ENCODE measurements around the gene TP53I13. TPM values are rescaled to one million over a fixed set of nuclear protein-coding genes. Genes with fewer than 3 reads are reported as not detected.

TP53I13 gene
- total RNA-seq, 4 donors from 2014 or later = 41.5 to 57.3 (median 52.1) TPM

DNA sequence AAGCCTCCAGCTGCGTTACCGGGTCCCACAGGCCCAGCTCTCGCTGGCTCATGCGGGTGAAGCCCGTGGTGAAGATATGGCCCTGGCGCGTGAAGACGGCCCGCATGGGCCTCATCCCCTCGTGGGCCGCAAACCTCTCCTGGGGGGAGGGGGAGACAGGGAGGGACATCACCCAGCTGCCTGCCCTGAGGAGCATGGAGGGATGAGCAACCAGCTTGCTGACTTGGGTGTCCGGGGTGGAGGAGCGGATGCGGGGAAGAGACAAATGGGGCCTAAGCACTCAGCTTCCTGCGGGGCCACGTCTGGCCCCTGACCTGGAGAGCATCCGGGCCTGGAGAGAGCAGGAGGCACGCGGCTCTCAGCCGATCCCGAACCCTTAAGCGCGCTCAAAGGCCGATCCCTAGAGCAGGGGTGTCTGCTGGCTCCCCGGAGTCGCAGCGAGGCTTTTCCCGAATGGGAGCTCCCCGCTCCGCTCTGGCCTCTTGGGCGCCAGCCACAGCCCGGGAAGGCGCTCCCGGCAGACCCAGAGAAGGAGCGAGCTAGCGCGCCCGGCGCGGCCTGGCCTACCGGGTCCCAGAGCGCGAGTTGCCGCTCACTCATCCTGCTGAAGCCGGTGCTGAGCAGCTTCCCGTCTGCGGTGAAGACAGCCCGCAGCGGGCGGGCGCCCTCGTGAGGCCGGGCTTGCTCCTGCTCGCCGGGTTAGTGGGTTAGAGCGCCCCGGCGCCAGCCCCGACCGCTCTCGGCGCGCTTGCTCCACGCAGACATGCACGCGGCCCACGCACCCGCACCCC is 49.2 kb downstream of the TP53I13 start:
- peaks cover 4 to 100% (median 79%) of the 10 kb centered on the region in 3 donors for H3K4me1 ChIP-seq
- H3K36me3 ChIP-seq = no peaks in the 10 kb centered on the region
- H3K27me3 ChIP-seq = no peaks in the 10 kb centered on the region
- peak overlapping the region; percentile 3 to 48 for H3K4me3 ChIP-seq
- H3K27ac ChIP-seq = peak overlapping the region in 3 of 4 donors; percentile 67 to 71 (median 69)
- peak; percentile 6 for ATAC-seq
- WGBS, 2 donors (ENCODE audit: low coverage in 1 of 2) = 10% methylated on average over 9 of the region's 68 CpGs; no CpG with 5 or more reads in 1 of the 2 donors
- TF ChIP-seq EP300 (IDR thresholded peaks at IDR 0.05) (no peak), POLR2A (IDR thresholded peaks at IDR 0.05) (no peak), POLR2AphosphoS5 (IDR thresholded peaks at IDR 0.05) (no peak)
- TF ChIP-seq, protein P1, sequence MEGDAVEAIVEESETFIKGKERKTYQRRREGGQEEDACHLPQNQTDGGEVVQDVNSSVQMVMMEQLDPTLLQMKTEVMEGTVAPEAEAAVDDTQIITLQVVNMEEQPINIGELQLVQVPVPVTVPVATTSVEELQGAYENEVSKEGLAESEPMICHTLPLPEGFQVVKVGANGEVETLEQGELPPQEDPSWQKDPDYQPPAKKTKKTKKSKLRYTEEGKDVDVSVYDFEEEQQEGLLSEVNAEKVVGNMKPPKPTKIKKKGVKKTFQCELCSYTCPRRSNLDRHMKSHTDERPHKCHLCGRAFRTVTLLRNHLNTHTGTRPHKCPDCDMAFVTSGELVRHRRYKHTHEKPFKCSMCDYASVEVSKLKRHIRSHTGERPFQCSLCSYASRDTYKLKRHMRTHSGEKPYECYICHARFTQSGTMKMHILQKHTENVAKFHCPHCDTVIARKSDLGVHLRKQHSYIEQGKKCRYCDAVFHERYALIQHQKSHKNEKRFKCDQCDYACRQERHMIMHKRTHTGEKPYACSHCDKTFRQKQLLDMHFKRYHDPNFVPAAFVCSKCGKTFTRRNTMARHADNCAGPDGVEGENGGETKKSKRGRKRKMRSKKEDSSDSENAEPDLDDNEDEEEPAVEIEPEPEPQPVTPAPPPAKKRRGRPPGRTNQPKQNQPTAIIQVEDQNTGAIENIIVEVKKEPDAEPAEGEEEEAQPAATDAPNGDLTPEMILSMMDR (IDR thresholded peaks at IDR 0.05) = peak in 3 of 4 experiments; percentile 47 to 76 (median 68)
- no peaks in the 10 kb centered on the region for H3K9me3 ChIP-seq

DNA sequence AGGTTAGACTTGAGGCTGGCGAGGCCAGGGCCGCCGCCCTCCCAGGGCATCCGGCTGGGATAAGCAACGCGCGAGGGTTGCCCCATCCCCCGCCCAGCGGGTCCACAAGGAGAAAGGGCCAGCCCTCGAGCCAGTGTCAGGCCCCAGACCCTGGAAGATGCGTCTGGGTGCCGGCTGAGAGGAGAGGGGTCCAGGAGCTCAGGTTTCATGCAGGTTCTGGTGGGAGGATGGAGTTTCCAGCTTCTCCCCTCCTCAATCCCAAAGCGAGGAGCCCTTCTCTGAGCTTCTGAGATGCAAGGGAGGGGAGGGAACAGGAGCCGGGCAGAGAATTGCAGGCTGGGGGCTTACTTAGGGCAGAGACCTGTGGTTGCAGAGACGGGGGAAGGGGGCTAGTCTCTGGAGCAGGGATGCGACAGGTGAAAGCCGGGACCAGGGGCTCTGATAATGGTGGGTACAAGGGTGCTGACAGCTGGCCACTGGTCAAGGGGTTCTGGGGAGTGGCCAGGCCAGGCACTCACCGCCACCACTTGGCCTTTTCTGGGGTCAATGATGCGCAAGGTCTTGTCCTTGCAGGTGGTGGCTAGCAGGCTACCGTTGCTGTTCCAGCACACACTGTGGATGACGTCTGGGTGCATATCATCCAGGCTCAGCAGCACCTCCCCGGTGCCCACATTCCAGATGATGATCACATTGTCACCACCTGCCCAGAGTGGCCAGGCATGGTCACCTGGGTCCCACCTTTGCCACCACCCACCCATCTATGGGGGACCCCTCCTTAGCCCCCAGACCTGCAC is 50.0 kb downstream of the TP53I13 start:
- peak overlapping the region in 2 of 4 donors; percentile 69 to 71 for H3K27ac ChIP-seq
- H3K4me1 ChIP-seq = peaks cover 4 to 100% (median 77%) of the 10 kb centered on the region in 3 donors
- 50 to 60% methylated on average over 1 to 2 of the region's 22 CpGs for WGBS, 2 donors (ENCODE audit: low coverage in 1 of 2)
- no peak for ATAC-seq
- H3K27me3 ChIP-seq = no peaks in the 10 kb centered on the region
- no peaks in the 10 kb centered on the region for H3K9me3 ChIP-seq
- peak overlapping the region in 1 of 2 donors; percentile 48 for H3K4me3 ChIP-seq
- no peaks in the 10 kb centered on the region for H3K36me3 ChIP-seq
- TF ChIP-seq, protein P1 (IDR thresholded peaks at IDR 0.05) = no peak
- TF ChIP-seq EP300 (IDR thresholded peaks at IDR 0.05) = no peak
- TF ChIP-seq POLR2AphosphoS5 (IDR thresholded peaks at IDR 0.05) = no peak

DNA sequence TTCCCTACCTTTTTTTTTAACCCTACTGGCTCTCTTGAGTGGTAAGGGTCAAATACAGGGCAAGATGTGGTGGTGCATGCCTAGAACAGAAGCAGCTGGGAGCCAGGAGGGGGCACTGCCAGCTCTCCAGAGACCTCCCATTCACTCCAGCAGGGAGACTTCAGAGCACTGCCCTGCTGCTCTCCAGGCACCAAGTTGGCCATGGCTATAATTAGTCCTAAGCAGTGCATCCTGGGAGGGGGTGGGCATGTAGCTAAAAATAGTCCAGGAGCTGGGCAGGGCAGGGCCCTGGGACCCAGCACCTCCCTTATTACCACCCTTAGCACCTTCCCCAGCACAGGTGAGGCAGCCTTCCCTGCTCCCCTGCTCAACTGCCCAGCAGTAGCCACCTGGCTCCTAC is 50.8 kb downstream of the TP53I13 start:
- no peaks in the 10 kb centered on the region for H3K36me3 ChIP-seq
- H3K27me3 ChIP-seq = no peaks in the 10 kb centered on the region
- peak overlapping the region in 2 of 4 donors; percentile 22 to 92 for H3K27ac ChIP-seq
- no peak for ATAC-seq
- H3K9me3 ChIP-seq = no peaks in the 10 kb centered on the region
- no peak overlapping the region for H3K4me3 ChIP-seq
- peaks cover 0 to 93% (median 69%) of the 10 kb centered on the region in 3 donors for H3K4me1 ChIP-seq
- no peak for TF ChIP-seq POLR2AphosphoS5 (IDR thresholded peaks at IDR 0.05)
- TF ChIP-seq, protein P1 (IDR thresholded peaks at IDR 0.05) = peak in 1 of 4 experiments; percentile 42

DNA sequence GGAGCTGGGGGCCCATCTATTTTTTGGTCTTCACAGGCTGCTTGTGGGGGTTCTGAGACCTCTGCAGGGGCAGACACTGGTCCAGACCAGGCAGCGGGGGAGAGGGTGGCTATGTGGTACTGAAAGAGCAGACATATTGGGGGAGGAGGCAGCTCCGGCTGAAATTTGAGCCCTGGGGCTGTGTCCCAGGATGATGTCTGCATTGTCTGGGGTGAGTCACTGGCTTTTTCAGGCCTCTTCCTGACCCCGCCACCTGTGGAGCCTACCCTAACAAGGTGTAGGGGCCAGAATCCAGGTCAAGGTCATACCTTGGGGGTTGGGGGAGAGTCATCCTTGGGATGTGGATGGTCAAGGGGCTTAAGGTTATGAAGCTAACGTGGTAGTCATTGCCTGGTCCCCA is 51.8 kb downstream of the TP53I13 start:
- ATAC-seq = no peak
- no peak for TF ChIP-seq POLR2A (IDR thresholded peaks at IDR 0.05)
- no peak for TF ChIP-seq EP300 (IDR thresholded peaks at IDR 0.05)
- no peak for TF ChIP-seq POLR2AphosphoS5 (IDR thresholded peaks at IDR 0.05)
- TF ChIP-seq, protein P1 (IDR thresholded peaks at IDR 0.05) = no peak
- Histone ChIP-seq H3K27ac (peak overlapping the region in 3 of 4 donors; percentile 88 to 92 (median 89)), H3K4me3 (no peak overlapping the region), H3K4me1 (peaks cover 0 to 87% (median 59%) of the 10 kb centered on the region in 3 donors), H3K27me3 (no peaks in the 10 kb centered on the region), H3K36me3 (no peaks in the 10 kb centered on the region), H3K9me3 (no peaks in the 10 kb centered on the region)
- WGBS, 2 donors (ENCODE audit: low coverage in 1 of 2) = 93% methylated on average over 2 of the region's 4 CpGs; no CpG with 5 or more reads in 1 of the 2 donors
